Astrocyte (in vitro differentiated cells and primary cell): ENCODE data around the gene ANO6. TPM values are rescaled to one million over a fixed set of nuclear protein-coding genes. Genes with fewer than 3 reads are reported as not detected.

Source experiments
- DNase-seq: peaks from one replicate; pipeline ENCODE4 v3.0.0-alpha.2; 2010; ENCODE audit warnings: low read depth
- FAIRE-seq: peaks from 2 replicates; lab custom pipeline; 2011; peaks lifted over from hg19 to GRCh38; lab: Jason Lieb, UNC
- H2AFZ ChIP-seq: 2 replicates; pipeline ENCODE4 v1.6.0; 2012; ENCODE audit warnings: low read depth, low read length, inconsistent platforms
- H3K27ac ChIP-seq: 2 replicates; pipeline ENCODE4 v1.5.1; 2011; ENCODE audit warnings: low read depth, low read length, inconsistent platforms
- H3K27me3 ChIP-seq: 2 replicates; pipeline ENCODE4 v1.6.0; 2011; ENCODE audit warnings: low read length, inconsistent platforms; ENCODE audit not compliant: insufficient read depth
- H3K36me3 ChIP-seq: 2 replicates; pipeline ENCODE4 v1.5.1; 2011; ENCODE audit warnings: low read length, inconsistent platforms; ENCODE audit not compliant: insufficient read depth
- H3K4me1 ChIP-seq: 2 replicates; pipeline ENCODE4 v1.5.1; 2011; ENCODE audit warnings: low read length, inconsistent platforms; ENCODE audit not compliant: insufficient read depth
- H3K4me2 ChIP-seq: 2 replicates; pipeline ENCODE4 v1.6.0; 2012; ENCODE audit warnings: low read length, inconsistent platforms
- H3K4me3 ChIP-seq: 2 replicates; pipeline ENCODE4 v1.5.1; 2011; ENCODE audit warnings: low read depth, mild to moderate bottlenecking, low read length, inconsistent platforms; ENCODE audit not compliant: insufficient read depth
- H3K79me2 ChIP-seq: 2 replicates; pipeline ENCODE4 v1.6.0; 2012; ENCODE audit warnings: mild to moderate bottlenecking, low read length, inconsistent platforms; ENCODE audit not compliant: insufficient read depth
- H3K9ac ChIP-seq: 2 replicates; pipeline ENCODE4 v1.6.0; 2012; ENCODE audit warnings: mild to moderate bottlenecking, low read length, inconsistent platforms
- H3K9me3 ChIP-seq: 2 replicates; pipeline ENCODE4 v1.5.1; 2012; ENCODE audit warnings: low read depth, mild to moderate bottlenecking, low read length, inconsistent platforms; ENCODE audit not compliant: insufficient read depth
- H4K20me1 ChIP-seq: 2 replicates; pipeline ENCODE4 v1.6.0; 2012; ENCODE audit warnings: low read length, inconsistent platforms; ENCODE audit not compliant: insufficient read depth
- H3K27ac Mint-ChIP-seq: one replicate; pipeline ENCODE4 v1.8.0; 2021; ENCODE audit warnings: mild to moderate bottlenecking, mixed read lengths; ENCODE audit not compliant: unreplicated experiment
- H3K27me3 Mint-ChIP-seq: one replicate; pipeline ENCODE4 v1.8.0; 2021; ENCODE audit warnings: low read depth, mixed read lengths; ENCODE audit not compliant: unreplicated experiment
- H3K36me3 Mint-ChIP-seq: one replicate; pipeline ENCODE4 v1.8.0; 2021; ENCODE audit warnings: low read depth, mixed read lengths; ENCODE audit not compliant: unreplicated experiment
- H3K4me1 Mint-ChIP-seq: one replicate; pipeline ENCODE4 v1.8.0; 2021; ENCODE audit warnings: low read depth, mixed read lengths; ENCODE audit not compliant: unreplicated experiment
- H3K4me3 Mint-ChIP-seq: one replicate; pipeline ENCODE4 v1.8.0; 2021; ENCODE audit warnings: mild to moderate bottlenecking, moderate library complexity, mixed read lengths; ENCODE audit not compliant: unreplicated experiment
- H3K9me3 Mint-ChIP-seq: one replicate; pipeline ENCODE4 v1.8.0; 2021; ENCODE audit warnings: mild to moderate bottlenecking, mixed read lengths; ENCODE audit not compliant: unreplicated experiment
- CTCF ChIP-seq: IDR thresholded peaks from 2 replicates; pipeline ENCODE4 v1.5.1; 2011; ENCODE audit warnings: low read depth, mild to moderate bottlenecking, inconsistent platforms, low read length, moderate library complexity; ENCODE audit not compliant: insufficient read depth
- EZH2 ChIP-seq: IDR thresholded peaks from 2 replicates; pipeline ENCODE4 v1.6.1; 2012; ENCODE audit warnings: mild to moderate bottlenecking, low read length, inconsistent platforms; ENCODE audit not compliant: insufficient read depth
- total RNA-seq: library from RNA; stranded (reverse); gene quantifications from 2 replicates; pipeline ENCODE4 v1.2.1, GENCODE V29; 2021

The ANO6 gene
- total RNA-seq, 1 donor from 2014 or later = 113 TPM

GRCh38 chr12:45439039-45439438, 223.1 kb downstream of the ANO6 start:
- Histone ChIP-seq H3K4me1 (peaks cover 6% of the 10 kb centered on the region), H3K9me3 (peaks cover 6% of the 10 kb centered on the region), H4K20me1 (no peaks in the 10 kb centered on the region), H2AFZ (no peak overlapping the region), H3K9ac (no peak overlapping the region), H3K4me2 (peak overlapping the region; percentile 27), H3K4me3 (no peak overlapping the region), H3K36me3 (no peaks in the 10 kb centered on the region), H3K79me2 (no peaks in the 10 kb centered on the region), H3K27ac (no peak overlapping the region), H3K27me3 (no peaks in the 10 kb centered on the region)
- Mint-ChIP-seq H3K4me1 (no peaks in the 10 kb centered on the region), H3K36me3 (peaks cover 14% of the 10 kb centered on the region), H3K4me3 (no peak overlapping the region), H3K27ac (no peak overlapping the region), H3K9me3 (peaks cover 17% of the 10 kb centered on the region), H3K27me3 (no peaks in the 10 kb centered on the region)
- DNase-seq = peak; percentile 65
- FAIRE-seq = no peak
- TF ChIP-seq EZH2 (no peak), CTCF (no peak)

- Histone ChIP-seq H3K9ac (no peak overlapping the region), H3K36me3 (no peaks in the 10 kb centered on the region), H3K4me2 (no peak overlapping the region), H3K27me3 (no peaks in the 10 kb centered on the region), H3K27ac (no peak overlapping the region), H2AFZ (no peak overlapping the region), H3K4me1 (no peaks in the 10 kb centered on the region), H4K20me1 (no peaks in the 10 kb centered on the region), H3K79me2 (no peaks in the 10 kb centered on the region), H3K4me3 (no peak overlapping the region), H3K9me3 (peaks cover 5% of the 10 kb centered on the region)
- Mint-ChIP-seq H3K27ac (no peak overlapping the region), H3K4me3 (no peak overlapping the region), H3K27me3 (no peaks in the 10 kb centered on the region), H3K36me3 (peaks cover 14% of the 10 kb centered on the region), H3K4me1 (no peaks in the 10 kb centered on the region), H3K9me3 (peaks cover 28% of the 10 kb centered on the region)
- FAIRE-seq (no peak), DNase-seq (no peak)
- TF ChIP-seq EZH2 = no peak
- TF ChIP-seq CTCF = no peak
Measured at GRCh38 chr12:45446013-45446412, 230.1 kb downstream of the ANO6 start.

GRCh38 chr12:45458238-45458637, 242.3 kb downstream of the ANO6 start:
- H3K27ac Mint-ChIP-seq = no peak overlapping the region
- H3K4me2 ChIP-seq = no peak overlapping the region
- DNase-seq = no peak
- H4K20me1 ChIP-seq = no peaks in the 10 kb centered on the region
- H3K36me3 ChIP-seq = no peaks in the 10 kb centered on the region
- no peaks in the 10 kb centered on the region for H3K27me3 Mint-ChIP-seq
- H3K4me1 Mint-ChIP-seq = no peaks in the 10 kb centered on the region
- FAIRE-seq = no peak
- no peaks in the 10 kb centered on the region for H3K4me1 ChIP-seq
- H2AFZ ChIP-seq = no peak overlapping the region
- peaks cover 4% of the 10 kb centered on the region for H3K9me3 Mint-ChIP-seq
- H3K9ac ChIP-seq = no peak overlapping the region
- TF ChIP-seq CTCF = no peak
- TF ChIP-seq EZH2 = no peak
- no peak overlapping the region for H3K4me3 ChIP-seq
- H3K4me3 Mint-ChIP-seq = no peak overlapping the region
- H3K79me2 ChIP-seq = no peaks in the 10 kb centered on the region
- no peak overlapping the region for H3K27ac ChIP-seq
- H3K9me3 ChIP-seq = no peaks in the 10 kb centered on the region
- no peaks in the 10 kb centered on the region for H3K27me3 ChIP-seq
- H3K36me3 Mint-ChIP-seq = peaks cover 1% of the 10 kb centered on the region
